Inflammatory macrophage (primary cell): ENCODE measurements around the gene C1orf232.

Source experiments
- DNase-seq, 2 donors: peaks; one replicate each; pipeline ENCODE4 v3.0.0-alpha.2; 2020 to 2022

C1orf232 gene

GRCh38 chr1:26156285-26157038 lies 12.3 kb downstream of the C1orf232 start:
- DNase-seq, result no peak

DNA sequence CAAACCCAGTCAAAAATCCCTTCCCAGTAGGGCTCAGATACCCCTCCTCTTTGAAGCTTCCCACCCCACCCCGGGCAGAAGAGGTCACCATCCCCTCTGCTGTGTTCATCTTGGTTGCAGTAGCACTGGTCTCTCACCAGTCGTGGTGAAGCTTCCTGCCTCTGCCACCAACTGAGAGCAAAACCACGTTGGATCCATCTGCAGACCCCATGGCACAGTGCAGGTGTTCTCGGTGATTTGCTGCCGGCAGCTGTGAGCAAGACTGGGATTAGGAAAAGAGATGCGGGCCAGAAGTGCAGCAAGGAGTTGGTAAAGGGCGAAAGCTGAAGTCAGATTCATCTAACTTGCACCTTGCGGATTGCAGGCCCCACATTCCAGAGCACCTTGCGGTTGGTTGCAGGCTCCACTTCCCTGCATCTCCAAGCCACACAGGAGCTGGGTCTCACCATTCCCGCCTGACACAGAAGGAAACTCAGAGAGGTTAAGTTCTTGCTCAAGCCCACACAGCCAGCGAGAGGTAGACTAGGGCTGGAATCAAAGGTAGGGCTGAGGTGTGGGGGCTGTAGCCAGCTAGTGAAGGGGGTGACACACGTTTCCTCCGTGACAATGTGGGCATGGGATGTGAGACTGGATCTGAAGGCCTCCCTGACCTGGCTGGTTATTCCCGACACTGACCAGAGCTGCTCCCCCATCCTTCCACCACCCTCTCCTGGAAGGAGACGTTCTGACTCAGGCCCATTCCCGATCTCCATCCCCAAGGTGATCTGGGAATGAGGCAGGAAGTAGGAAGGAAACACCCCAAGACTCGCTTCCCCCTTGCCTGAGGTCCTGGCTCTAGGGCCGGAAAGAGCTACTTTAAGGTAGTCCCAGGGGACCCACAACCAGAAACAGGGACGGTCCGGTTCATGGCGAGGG lies 13.1 kb downstream of the C1orf232 start:
- DNase-seq, result no peak

- DNase-seq, result no peak
These were observed 14.0 kb downstream of the C1orf232 start for GRCh38 chr1:26154750-26155149.

DNA sequence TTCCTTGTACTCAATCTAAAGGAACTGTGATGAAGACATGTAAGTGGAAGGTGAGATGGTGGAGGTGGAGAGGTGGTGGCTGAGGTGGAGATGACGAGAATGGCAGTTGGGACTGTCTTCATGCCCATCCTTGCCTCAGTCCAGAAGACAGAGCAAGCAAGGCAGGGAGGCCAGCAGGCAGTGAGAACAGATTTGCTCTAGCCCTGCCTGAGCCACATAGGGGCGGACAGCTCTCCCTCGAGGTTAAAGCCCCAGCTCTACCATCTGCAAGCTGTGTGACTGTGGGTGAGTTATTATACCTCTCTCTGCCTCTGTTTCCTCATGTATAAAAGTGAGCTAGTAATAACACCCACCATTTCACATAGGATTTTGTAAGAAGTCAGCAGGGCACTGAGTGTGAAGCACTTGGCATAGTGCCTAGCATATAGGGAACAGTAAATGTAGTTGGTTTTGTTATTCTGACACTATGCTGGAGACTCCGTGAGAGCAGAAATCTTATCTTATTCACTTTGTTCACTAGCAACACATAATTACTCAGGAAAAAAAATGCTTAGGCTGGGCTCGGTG lies 14.7 kb downstream of the C1orf232 start:
- DNase-seq, result peak; percentile 72 to 79

DNA sequence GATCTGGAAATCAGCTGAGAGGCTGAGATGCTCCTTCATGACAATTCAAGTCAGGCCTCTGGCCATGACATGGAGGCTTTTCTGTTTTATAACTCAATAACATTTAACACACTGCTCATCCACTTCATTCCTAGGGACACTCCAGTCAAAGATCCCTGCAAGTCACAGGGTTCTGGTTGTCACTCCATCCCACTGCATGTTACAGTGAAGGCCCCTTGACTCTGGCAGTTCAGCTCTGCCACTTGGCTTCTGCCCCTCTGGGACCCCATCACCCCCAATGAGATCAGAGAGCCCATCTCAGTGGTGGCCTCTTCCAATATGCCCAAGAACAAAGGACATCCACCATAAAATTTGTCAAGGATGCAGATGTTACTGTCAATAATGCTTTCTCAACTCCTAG lies 19.9 kb downstream of the C1orf232 start:
- DNase-seq, result no peak

- no peak for DNase-seq
These were observed 22.8 kb downstream of the C1orf232 start for GRCh38 chr1:26145960-26146294.

DNA sequence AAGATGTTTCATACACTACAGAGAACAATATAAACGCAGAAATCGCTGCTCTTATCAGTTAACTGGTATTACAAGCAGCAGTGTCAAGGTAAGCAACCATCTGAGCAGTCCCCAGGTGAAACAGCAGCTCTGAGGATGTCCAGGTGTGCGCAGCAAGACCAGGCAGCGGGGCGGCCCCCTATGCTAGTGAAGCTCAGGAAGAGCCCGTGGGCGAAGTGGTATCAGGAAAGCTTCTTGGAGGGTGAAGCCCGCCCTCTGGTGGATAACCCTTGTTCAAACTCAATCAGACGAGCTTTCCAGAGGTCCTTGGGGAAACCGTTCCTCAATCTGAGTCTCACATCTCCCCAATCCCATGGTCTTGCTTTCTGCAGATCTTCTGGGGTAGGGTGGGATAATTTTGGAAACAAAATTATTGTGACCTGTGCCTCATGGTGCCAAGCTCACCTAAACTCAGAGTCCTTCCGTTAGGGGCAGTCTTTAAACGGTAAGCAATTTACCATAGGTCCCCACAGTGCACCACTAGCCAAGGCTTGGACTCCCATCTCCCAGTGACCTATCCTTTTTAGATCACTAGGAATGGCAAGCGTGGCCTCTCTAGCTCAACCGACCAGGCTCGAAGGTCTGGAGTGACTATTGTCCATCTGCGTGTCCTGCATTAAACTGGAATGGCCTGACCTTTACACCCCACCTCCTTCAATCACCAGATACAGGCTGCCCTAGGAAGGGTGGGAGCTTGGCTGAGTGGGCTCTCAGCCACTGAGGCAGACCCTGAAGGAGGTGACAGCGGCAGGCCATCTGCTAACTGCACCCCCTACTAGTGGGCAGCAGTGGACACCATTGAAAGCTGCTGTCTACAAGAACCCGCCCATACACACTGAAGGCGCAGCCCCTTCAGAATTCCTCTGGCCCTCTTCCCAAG lies 23.5 kb downstream of the C1orf232 start:
- peak; percentile 85 to 87 for DNase-seq

DNA sequence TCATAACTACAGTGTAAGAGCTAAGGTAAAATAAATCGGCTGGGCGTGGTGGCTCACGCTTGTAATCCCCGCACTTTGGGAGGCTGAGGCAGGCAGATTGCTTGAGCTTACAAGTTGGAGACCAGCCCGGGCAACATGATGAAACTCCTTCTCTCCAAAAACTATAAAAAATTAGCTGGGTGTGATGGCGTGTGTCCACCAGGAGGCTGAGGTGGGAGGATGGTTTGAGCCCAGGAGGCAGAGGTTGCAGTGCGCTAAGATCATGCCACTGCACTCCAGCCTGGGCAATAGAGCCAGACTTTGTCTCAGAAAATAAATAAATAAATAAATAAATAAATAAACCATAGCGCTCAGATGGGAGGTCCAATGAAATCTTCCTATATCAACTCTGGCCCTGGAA lies 26.6 kb downstream of the C1orf232 start:
- no peak for DNase-seq

DNA sequence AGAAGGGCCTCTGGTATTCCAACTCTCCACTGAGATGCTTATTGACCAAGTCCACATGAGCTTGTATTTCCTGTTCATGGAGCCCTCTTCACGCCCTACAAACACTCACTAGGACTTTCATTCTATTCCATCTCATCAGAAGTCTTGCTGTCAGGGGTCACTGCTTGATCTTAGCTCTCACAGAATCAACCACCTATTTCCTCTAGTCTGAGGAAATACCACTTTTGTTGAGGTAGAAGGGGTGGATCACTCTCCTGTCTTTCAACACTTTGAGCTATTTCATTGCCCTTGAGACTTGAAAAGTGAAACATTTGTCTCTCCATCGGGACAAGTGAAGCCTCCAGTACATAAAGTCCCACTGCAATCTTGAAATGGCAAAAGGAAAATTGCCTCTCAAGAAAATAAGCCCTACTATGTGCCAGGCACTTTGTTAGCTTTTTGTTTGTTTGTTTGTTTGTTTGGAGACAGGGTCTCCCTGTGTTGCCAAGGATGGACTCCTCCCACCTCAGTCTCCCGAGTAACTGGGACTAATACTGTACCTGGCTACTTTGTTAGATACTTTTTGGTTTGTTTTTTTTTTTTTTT lies 29.7 kb downstream of the C1orf232 start:
- DNase-seq, result no peak

GRCh38 chr1:26134466-26134865 lies 34.3 kb downstream of the C1orf232 start:
- DNase-seq, result no peak

DNA sequence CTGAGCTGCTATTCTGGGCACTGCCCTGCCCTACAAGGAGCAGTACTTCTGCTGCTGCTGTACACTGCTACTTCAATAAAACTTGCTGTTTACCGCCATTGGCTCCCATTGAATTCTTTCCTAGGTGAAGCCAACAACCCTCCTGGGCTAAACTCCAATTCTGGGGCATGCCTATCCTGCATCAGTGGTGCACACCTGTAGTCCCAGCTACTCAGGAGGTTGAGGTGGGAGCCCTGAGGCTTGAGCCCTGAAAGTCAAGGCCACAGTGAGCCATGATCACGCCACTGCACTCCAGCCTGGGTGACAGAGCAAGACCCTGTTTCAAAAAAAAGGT lies 36.0 kb downstream of the C1orf232 start:
- DNase-seq, result no peak

- DNase-seq, result no peak
These were observed 36.5 kb downstream of the C1orf232 start for GRCh38 chr1:26132128-26132833.

DNA sequence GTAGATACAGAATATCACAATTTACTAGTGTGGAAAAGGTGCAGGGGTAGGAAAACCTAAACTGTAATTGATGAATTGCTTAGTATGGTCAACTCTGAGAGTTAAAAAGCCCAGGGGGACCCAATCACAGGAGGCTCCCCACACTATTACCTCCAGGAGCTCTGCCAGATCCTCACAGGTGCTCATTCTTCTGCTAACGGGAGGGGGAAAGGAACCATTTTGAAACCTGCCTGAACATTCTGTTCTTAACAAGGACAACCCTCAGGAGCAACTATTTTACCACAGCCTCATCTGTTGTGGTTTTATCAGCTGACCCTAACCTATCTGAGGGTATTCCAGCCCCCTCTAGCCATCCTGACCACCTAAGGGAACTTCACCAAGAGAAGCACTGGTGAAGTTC lies 38.1 kb downstream of the C1orf232 start:
- no peak for DNase-seq

- no peak for DNase-seq
These were observed 39.0 kb downstream of the C1orf232 start for GRCh38 chr1:26129778-26130177.

DNA sequence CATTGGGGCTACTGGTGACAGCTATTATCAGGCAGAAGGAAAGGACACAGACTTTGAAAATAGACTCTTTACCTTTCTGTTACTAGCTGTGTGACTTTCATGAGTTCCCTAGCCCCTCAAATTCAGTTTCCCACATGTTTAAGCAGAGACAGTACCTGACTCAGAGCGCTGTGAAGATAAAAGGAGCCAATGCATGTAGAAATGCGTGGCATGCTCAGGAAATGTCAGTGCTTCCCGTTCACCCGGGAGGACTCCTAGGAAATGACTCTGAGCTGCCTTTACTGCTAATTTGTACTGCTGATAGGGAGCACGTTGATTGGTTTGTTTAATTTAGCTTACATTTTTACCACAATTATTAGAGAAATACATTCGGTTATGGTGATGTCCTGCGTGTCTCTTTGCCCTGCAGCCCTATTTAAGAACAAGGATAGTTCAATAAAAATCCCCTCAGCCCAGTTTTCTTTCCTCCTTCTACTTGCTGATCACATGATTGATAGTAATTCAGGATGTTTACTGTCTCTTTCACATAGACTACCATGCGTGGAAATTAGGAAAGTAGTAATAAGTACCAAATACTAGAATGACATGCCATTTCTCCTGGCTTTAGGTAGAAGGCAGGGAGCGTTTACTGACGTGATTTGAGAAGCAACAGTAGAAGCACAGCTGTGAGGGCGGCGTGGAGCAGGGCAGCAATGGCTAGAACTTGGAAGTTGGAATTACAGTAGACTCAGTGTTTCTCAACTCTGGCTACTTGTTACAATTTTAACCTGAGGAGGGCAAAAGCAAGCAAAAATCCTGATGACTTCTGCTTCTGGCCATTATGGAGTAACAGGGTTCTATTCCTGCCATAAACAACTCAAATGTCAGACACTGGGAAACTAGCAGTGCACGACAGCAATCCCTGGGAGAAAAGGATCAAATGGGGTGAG lies 41.3 kb downstream of the C1orf232 start:
- peak; percentile 62 to 69 for DNase-seq

DNA sequence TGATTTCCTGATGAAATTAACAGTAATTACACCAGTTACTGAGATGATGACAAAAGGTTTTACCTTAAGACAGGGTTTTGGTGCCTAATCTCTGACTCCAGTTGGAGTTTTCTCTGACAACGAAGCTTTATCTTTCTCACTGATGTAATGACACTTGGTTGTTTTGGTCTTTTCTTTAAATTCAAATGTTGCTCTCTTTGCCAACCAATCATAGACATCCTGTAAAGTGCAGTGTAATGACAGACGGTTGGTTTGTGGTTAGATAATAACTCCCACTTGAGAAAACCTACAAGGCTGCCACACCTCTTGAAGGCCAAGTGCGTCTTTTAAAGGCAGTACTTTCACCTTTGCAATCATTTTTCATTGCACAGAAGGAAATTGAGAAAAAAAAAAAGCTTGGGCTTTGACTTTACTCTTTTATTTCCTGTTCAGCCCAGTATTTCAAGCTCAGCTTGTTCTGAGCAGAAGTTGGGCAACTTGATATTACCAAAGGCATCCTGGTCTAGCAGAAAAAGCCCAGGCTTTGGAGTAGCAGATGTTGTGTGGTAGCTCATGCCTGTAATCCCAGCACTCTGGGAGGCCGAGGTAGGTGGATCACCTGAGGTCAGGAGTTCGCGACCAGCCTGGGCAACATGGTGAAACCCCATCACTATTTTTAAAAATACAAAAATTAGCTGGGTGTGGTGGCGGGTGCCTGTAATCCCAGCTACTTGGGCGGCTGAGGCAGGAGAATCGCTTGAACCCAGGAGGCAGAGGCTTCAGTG lies 42.3 kb downstream of the C1orf232 start:
- DNase-seq, result peak; percentile 74 to 83

- no peak for DNase-seq
These were observed 42.8 kb downstream of the C1orf232 start for GRCh38 chr1:26125946-26126320.

GRCh38 chr1:26125382-26125781 lies 43.4 kb downstream of the C1orf232 start:
- no peak for DNase-seq

GRCh38 chr1:26124418-26125331 lies 44.1 kb downstream of the C1orf232 start:
- no peak for DNase-seq
